GM12891 (cell line): ENCODE measurements around the gene SSNA1.

Source experiments
- POLR2A ChIP-seq: IDR thresholded peaks from 2 replicates; pipeline ENCODE4 v1.6.1; 2011; ENCODE audit warnings: low read depth, low read length, control low read depth
- POLR2AphosphoS5 ChIP-seq: IDR thresholded peaks from 2 replicates; pipeline ENCODE4 v1.6.1; 2011; ENCODE audit warnings: low read depth, low read length, control low read depth
- POU2F2 ChIP-seq: IDR thresholded peaks from 2 replicates; pipeline ENCODE4 v1.6.1; 2011; ENCODE audit warnings: low read depth, mild to moderate bottlenecking, control low read depth, low read length, moderate library complexity
- SPI1 ChIP-seq: IDR thresholded peaks from 2 replicates; pipeline ENCODE4 v1.6.1; 2011; ENCODE audit warnings: low read depth, low read length, control low read depth
- TAF1 ChIP-seq: IDR thresholded peaks from 2 replicates; pipeline ENCODE4 v1.6.1; 2011; ENCODE audit warnings: low read depth, low read length, control low read depth

GRCh38 chr9:137221506-137222111 is 33.1 kb downstream of the SSNA1 start:
- no peak for TF ChIP-seq POLR2A
- no peak for TF ChIP-seq TAF1
- TF ChIP-seq POLR2AphosphoS5 = no peak
- TF ChIP-seq POU2F2 = no peak
- no peak for TF ChIP-seq SPI1
